Stimulated activated naive B cell treated with anti-CD40 and anti-IgM and Interleukin-4, amounts not matched to agents 10 μg/mL and 1 μg/mL and 100 μg/mL, for 72 hours (primary cell): Measurements from ENCODE around the gene MOB3B.

Source experiments
- ATAC-seq, 2 donors: fragments of 150-1000 bp; cut with Tn5 transposase; replicated peaks; 2 replicates each; pipeline ENCODE4 v1.10.0; 2021; ENCODE audit warnings: moderate library complexity in 1 of 2
- DNase-seq: peaks from one replicate; pipeline ENCODE4 v3.0.0; 2021
- H3K27ac Mint-ChIP-seq: one replicate; pipeline ENCODE4 v1.8.0; 2022; ENCODE audit warnings: mild to moderate bottlenecking, mixed read lengths
- H3K27me3 Mint-ChIP-seq, 2 donors: one replicate each; pipeline ENCODE4 v1.8.0; 2022; ENCODE audit warnings: mixed read lengths in 2 of 2
- H3K36me3 Mint-ChIP-seq, 2 donors: one replicate each; pipeline ENCODE4 v1.8.0; 2022; ENCODE audit warnings: mixed read lengths in 2 of 2, mild to moderate bottlenecking in 1 of 2
- H3K4me1 Mint-ChIP-seq, 2 donors: one replicate each; pipeline ENCODE4 v1.8.0; 2022; ENCODE audit warnings: mixed read lengths in 2 of 2, mild to moderate bottlenecking in 1 of 2
- H3K4me3 Mint-ChIP-seq, 2 donors: one replicate each; pipeline ENCODE4 v1.8.0; 2022; ENCODE audit warnings: mild to moderate bottlenecking in 2 of 2, mixed read lengths in 2 of 2, moderate library complexity in 1 of 2
- H3K9me3 Mint-ChIP-seq, 2 donors: one replicate each; pipeline ENCODE4 v1.8.0; 2022; ENCODE audit warnings: mixed read lengths in 2 of 2, mild to moderate bottlenecking in 1 of 2

MOB3B gene

GRCh38 chr9:27340961-27341511, 188.6 kb downstream of the MOB3B start:
- no peaks in the 10 kb centered on the region for H3K9me3 Mint-ChIP-seq
- DNase-seq, result no peak
- no peaks in the 10 kb centered on the region for H3K27me3 Mint-ChIP-seq
- ATAC-seq, result peak in 1 of 2 donors; percentile 25
- H3K36me3 Mint-ChIP-seq, result peaks cover 2 to 4% of the 10 kb centered on the region in 2 donors
- H3K4me3 Mint-ChIP-seq, result no peak overlapping the region
- H3K4me1 Mint-ChIP-seq, result peaks cover 17 to 47% of the 10 kb centered on the region in 2 donors
- no peak overlapping the region for H3K27ac Mint-ChIP-seq

- peaks cover 17 to 40% of the 10 kb centered on the region in 2 donors for H3K4me1 Mint-ChIP-seq
- peaks cover 2 to 4% of the 10 kb centered on the region in 2 donors for H3K36me3 Mint-ChIP-seq
- DNase-seq (no peak), ATAC-seq (no peak)
- no peak overlapping the region for H3K4me3 Mint-ChIP-seq
- no peaks in the 10 kb centered on the region for H3K27me3 Mint-ChIP-seq
- H3K9me3 Mint-ChIP-seq, result no peaks in the 10 kb centered on the region
- no peak overlapping the region for H3K27ac Mint-ChIP-seq
Observed at GRCh38 chr9:27340285-27340674, 189.3 kb downstream of the MOB3B start.

GRCh38 chr9:27339661-27340284, 189.8 kb downstream of the MOB3B start:
- peaks cover 2 to 4% of the 10 kb centered on the region in 2 donors for H3K36me3 Mint-ChIP-seq
- no peak for DNase-seq
- peak overlapping the region; percentile 4 for H3K27ac Mint-ChIP-seq
- H3K9me3 Mint-ChIP-seq, result no peaks in the 10 kb centered on the region
- no peaks in the 10 kb centered on the region for H3K27me3 Mint-ChIP-seq
- H3K4me1 Mint-ChIP-seq, result peaks cover 17 to 39% of the 10 kb centered on the region in 2 donors
- ATAC-seq, result no peak
- no peak overlapping the region for H3K4me3 Mint-ChIP-seq

GRCh38 chr9:27338527-27338903, 191.1 kb downstream of the MOB3B start:
- no peak overlapping the region for H3K27ac Mint-ChIP-seq
- H3K36me3 Mint-ChIP-seq, result peaks cover 2 to 4% of the 10 kb centered on the region in 2 donors
- no peak for ATAC-seq
- no peaks in the 10 kb centered on the region for H3K27me3 Mint-ChIP-seq
- no peak for DNase-seq
- H3K4me1 Mint-ChIP-seq, result peaks cover 20 to 44% of the 10 kb centered on the region in 2 donors
- H3K4me3 Mint-ChIP-seq, result no peak overlapping the region
- H3K9me3 Mint-ChIP-seq, result no peaks in the 10 kb centered on the region

- Mint-ChIP-seq H3K27ac (no peak overlapping the region), H3K36me3 (peaks cover 2 to 4% of the 10 kb centered on the region in 2 donors), H3K4me3 (no peak overlapping the region), H3K4me1 (peaks cover 22 to 49% of the 10 kb centered on the region in 2 donors), H3K9me3 (no peaks in the 10 kb centered on the region), H3K27me3 (no peaks in the 10 kb centered on the region)
- DNase-seq, result no peak
- no peak for ATAC-seq
Observed at GRCh38 chr9:27337833-27338526, 191.6 kb downstream of the MOB3B start.

GRCh38 chr9:27337236-27337635, 192.4 kb downstream of the MOB3B start:
- Mint-ChIP-seq H3K4me3 (no peak overlapping the region), H3K36me3 (peaks cover 2 to 4% of the 10 kb centered on the region in 2 donors), H3K27me3 (no peaks in the 10 kb centered on the region), H3K4me1 (peaks cover 22 to 52% of the 10 kb centered on the region in 2 donors), H3K27ac (no peak overlapping the region), H3K9me3 (no peaks in the 10 kb centered on the region)
- DNase-seq (no peak), ATAC-seq (no peak)

GRCh38 chr9:27336829-27337228, 192.8 kb downstream of the MOB3B start:
- no peaks in the 10 kb centered on the region for H3K9me3 Mint-ChIP-seq
- H3K4me3 Mint-ChIP-seq, result no peak overlapping the region
- no peak for ATAC-seq
- H3K36me3 Mint-ChIP-seq, result peaks cover 2 to 4% of the 10 kb centered on the region in 2 donors
- DNase-seq, result no peak
- no peaks in the 10 kb centered on the region for H3K27me3 Mint-ChIP-seq
- peaks cover 22 to 51% of the 10 kb centered on the region in 2 donors for H3K4me1 Mint-ChIP-seq
- no peak overlapping the region for H3K27ac Mint-ChIP-seq

GRCh38 chr9:27336126-27336525, 193.5 kb downstream of the MOB3B start:
- no peak for DNase-seq

GRCh38 chr9:27335075-27335474, 194.5 kb downstream of the MOB3B start:
- Mint-ChIP-seq H3K36me3 (peaks cover 4 to 8% of the 10 kb centered on the region in 2 donors), H3K4me3 (no peak overlapping the region), H3K9me3 (no peaks in the 10 kb centered on the region), H3K4me1 (peaks cover 18 to 34% of the 10 kb centered on the region in 2 donors), H3K27me3 (no peaks in the 10 kb centered on the region), H3K27ac (no peak overlapping the region)
- ATAC-seq (no peak), DNase-seq (no peak)

More at GRCh38 chr9:27336126-27336525, 193.5 kb downstream of the MOB3B start:
- H3K4me1 Mint-ChIP-seq, result peaks cover 19 to 44% of the 10 kb centered on the region in 2 donors
- no peak for ATAC-seq
- peaks cover 4% of the 10 kb centered on the region in 2 donors for H3K36me3 Mint-ChIP-seq
- no peaks in the 10 kb centered on the region for H3K9me3 Mint-ChIP-seq
- no peaks in the 10 kb centered on the region for H3K27me3 Mint-ChIP-seq
- H3K4me3 Mint-ChIP-seq, result no peak overlapping the region
- no peak overlapping the region for H3K27ac Mint-ChIP-seq

- H3K9me3 Mint-ChIP-seq, result no peaks in the 10 kb centered on the region
- H3K4me3 Mint-ChIP-seq, result no peak overlapping the region
- no peaks in the 10 kb centered on the region for H3K27me3 Mint-ChIP-seq
- peak overlapping the region; percentile 53 for H3K27ac Mint-ChIP-seq
- ATAC-seq (peak; percentile 82 to 88), DNase-seq (peak; percentile 63)
- H3K4me1 Mint-ChIP-seq, result peaks cover 16 to 24% of the 10 kb centered on the region in 2 donors
- peaks cover 5 to 16% of the 10 kb centered on the region in 2 donors for H3K36me3 Mint-ChIP-seq
Observed at GRCh38 chr9:27333241-27334052, 196.2 kb downstream of the MOB3B start.

GRCh38 chr9:27331393-27331792, 198.2 kb downstream of the MOB3B start:
- no peak for DNase-seq
- no peak overlapping the region for H3K4me3 Mint-ChIP-seq
- no peaks in the 10 kb centered on the region for H3K9me3 Mint-ChIP-seq
- H3K4me1 Mint-ChIP-seq, result peaks cover 6 to 12% of the 10 kb centered on the region in 2 donors
- ATAC-seq, result no peak
- H3K27ac Mint-ChIP-seq, result no peak overlapping the region
- H3K27me3 Mint-ChIP-seq, result no peaks in the 10 kb centered on the region
- peaks cover 8 to 26% of the 10 kb centered on the region in 2 donors for H3K36me3 Mint-ChIP-seq

- no peak for ATAC-seq
- no peaks in the 10 kb centered on the region for H3K9me3 Mint-ChIP-seq
- peaks cover 6 to 12% of the 10 kb centered on the region in 2 donors for H3K4me1 Mint-ChIP-seq
- DNase-seq, result no peak
- H3K4me3 Mint-ChIP-seq, result no peak overlapping the region
- peaks cover 12 to 36% of the 10 kb centered on the region in 2 donors for H3K36me3 Mint-ChIP-seq
- no peak overlapping the region for H3K27ac Mint-ChIP-seq
- no peaks in the 10 kb centered on the region for H3K27me3 Mint-ChIP-seq
Observed at GRCh38 chr9:27329291-27329690, 200.3 kb downstream of the MOB3B start.

GRCh38 chr9:27328483-27328882, 201.1 kb downstream of the MOB3B start:
- Mint-ChIP-seq H3K36me3 (peaks cover 12 to 39% of the 10 kb centered on the region in 2 donors), H3K27me3 (no peaks in the 10 kb centered on the region), H3K4me1 (peaks cover 2 to 7% of the 10 kb centered on the region in 2 donors), H3K4me3 (no peak overlapping the region), H3K9me3 (no peaks in the 10 kb centered on the region), H3K27ac (no peak overlapping the region)
- DNase-seq (no peak), ATAC-seq (no peak)

GRCh38 chr9:27311184-27311583, 218.4 kb downstream of the MOB3B start:
- Mint-ChIP-seq H3K27me3 (no peaks in the 10 kb centered on the region), H3K4me3 (no peak overlapping the region), H3K4me1 (no peaks in the 10 kb centered on the region), H3K36me3 (no peaks in the 10 kb centered on the region), H3K9me3 (no peaks in the 10 kb centered on the region), H3K27ac (no peak overlapping the region)
- DNase-seq, result no peak
- ATAC-seq, result no peak
